Measurements from ENCODE around the gene PABPC4L.

PABPC4L gene

DNA sequence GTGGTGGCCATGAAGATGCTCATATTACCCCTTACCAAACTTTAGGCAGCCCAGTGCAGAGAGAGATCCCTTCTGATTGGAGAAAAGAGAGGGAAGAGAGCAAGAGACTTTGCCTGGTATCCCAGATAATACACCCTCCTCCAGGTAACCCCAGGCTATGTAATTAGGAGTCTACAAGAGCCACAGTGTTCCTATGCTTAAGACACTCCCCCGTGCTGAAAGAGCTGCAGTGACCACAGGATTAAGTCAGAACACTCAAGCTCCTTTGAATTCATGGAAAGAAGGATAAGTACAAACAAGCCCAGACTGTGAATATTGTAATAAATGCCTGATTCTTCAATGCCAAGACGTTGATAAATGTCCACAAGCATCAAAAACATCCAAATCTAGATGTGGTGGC, 41.4 kb downstream of the PABPC4L start:
- TF ChIP-seq, protein P1, sequence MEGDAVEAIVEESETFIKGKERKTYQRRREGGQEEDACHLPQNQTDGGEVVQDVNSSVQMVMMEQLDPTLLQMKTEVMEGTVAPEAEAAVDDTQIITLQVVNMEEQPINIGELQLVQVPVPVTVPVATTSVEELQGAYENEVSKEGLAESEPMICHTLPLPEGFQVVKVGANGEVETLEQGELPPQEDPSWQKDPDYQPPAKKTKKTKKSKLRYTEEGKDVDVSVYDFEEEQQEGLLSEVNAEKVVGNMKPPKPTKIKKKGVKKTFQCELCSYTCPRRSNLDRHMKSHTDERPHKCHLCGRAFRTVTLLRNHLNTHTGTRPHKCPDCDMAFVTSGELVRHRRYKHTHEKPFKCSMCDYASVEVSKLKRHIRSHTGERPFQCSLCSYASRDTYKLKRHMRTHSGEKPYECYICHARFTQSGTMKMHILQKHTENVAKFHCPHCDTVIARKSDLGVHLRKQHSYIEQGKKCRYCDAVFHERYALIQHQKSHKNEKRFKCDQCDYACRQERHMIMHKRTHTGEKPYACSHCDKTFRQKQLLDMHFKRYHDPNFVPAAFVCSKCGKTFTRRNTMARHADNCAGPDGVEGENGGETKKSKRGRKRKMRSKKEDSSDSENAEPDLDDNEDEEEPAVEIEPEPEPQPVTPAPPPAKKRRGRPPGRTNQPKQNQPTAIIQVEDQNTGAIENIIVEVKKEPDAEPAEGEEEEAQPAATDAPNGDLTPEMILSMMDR (IDR thresholded peaks at IDR 0.05; ENCODE audit: borderline replicate concordance, extremely low read depth, low read length, poor library complexity, severe bottlenecking): no peak
- no peak for TF ChIP-seq EZH2 (IDR thresholded peaks at IDR 0.05; ENCODE audit: borderline replicate concordance, low read depth, low read length, severe bottlenecking)
- H3K9ac ChIP-seq (ENCODE audit: low read depth, low read length): no peak overlapping the region
- no peak for DNase-seq
- H3K4me1 ChIP-seq (ENCODE audit: insufficient read depth, low read length): no peaks in the 10 kb centered on the region
- H3K27ac ChIP-seq (ENCODE audit: low read length): no peak overlapping the region
- ATAC-seq (ENCODE audit: insufficient read depth, low read depth): no peak
- H3K27me3 ChIP-seq (ENCODE audit: insufficient read depth, low read length, poor library complexity): no peaks in the 10 kb centered on the region
- H3K36me3 ChIP-seq (ENCODE audit: insufficient read depth, low read length): no peaks in the 10 kb centered on the region
- H3K79me2 ChIP-seq (ENCODE audit: insufficient read depth, low read length): no peaks in the 10 kb centered on the region
- no peak overlapping the region for H3K4me3 ChIP-seq (ENCODE audit: low read depth in 1 of 2, low read length in 2 of 2)
- H2AFZ ChIP-seq (ENCODE audit: low read depth, low read length): no peak overlapping the region
- H3K9me3 ChIP-seq (ENCODE audit: insufficient read depth, low read length, severe bottlenecking): no peaks in the 10 kb centered on the region
- no peak overlapping the region for H3K4me2 ChIP-seq (ENCODE audit: insufficient read depth, low read length)
- H4K20me1 ChIP-seq (ENCODE audit: insufficient read depth, low read length): no peaks in the 10 kb centered on the region

DNA sequence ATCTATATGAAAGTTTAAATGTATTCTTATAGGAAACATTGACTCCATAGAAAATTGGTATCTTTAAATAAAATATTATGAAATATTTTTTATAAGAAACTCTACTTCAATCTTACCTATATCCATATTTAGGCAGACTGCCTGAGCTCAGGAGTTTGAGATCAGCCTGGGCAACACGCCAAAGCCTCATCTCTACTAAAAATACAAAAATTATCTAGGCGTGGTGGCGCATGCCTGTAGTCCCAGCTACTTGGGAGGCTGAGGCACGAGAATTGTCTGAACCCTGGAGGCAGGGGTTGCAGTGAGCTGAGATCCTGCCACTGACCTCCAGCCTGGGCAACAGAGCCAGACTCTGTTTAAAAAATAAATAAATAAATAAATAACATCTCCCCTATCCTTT, 47.5 kb downstream of the PABPC4L start:
- Histone ChIP-seq H2AFZ (ENCODE audit: low read depth, low read length) (no peak overlapping the region), H3K4me2 (ENCODE audit: insufficient read depth, low read length) (no peak overlapping the region), H3K27me3 (ENCODE audit: insufficient read depth, low read length, poor library complexity) (no peaks in the 10 kb centered on the region), H3K9me3 (ENCODE audit: insufficient read depth, low read length, severe bottlenecking) (no peaks in the 10 kb centered on the region), H3K9ac (ENCODE audit: low read depth, low read length) (no peak overlapping the region), H3K36me3 (ENCODE audit: insufficient read depth, low read length) (no peaks in the 10 kb centered on the region), H4K20me1 (ENCODE audit: insufficient read depth, low read length) (no peaks in the 10 kb centered on the region), H3K27ac (ENCODE audit: low read length) (no peak overlapping the region), H3K4me1 (ENCODE audit: insufficient read depth, low read length) (no peaks in the 10 kb centered on the region), H3K79me2 (ENCODE audit: insufficient read depth, low read length) (no peaks in the 10 kb centered on the region), H3K4me3 (ENCODE audit: low read depth in 1 of 2, low read length in 2 of 2) (no peak overlapping the region)
- TF ChIP-seq, protein P1 (IDR thresholded peaks at IDR 0.05; ENCODE audit: borderline replicate concordance, extremely low read depth, low read length, poor library complexity, severe bottlenecking): no peak
- TF ChIP-seq EZH2 (IDR thresholded peaks at IDR 0.05; ENCODE audit: borderline replicate concordance, low read depth, low read length, severe bottlenecking): no peak
- DNase-seq: no peak
- no peak for ATAC-seq (ENCODE audit: insufficient read depth, low read depth)

DNA sequence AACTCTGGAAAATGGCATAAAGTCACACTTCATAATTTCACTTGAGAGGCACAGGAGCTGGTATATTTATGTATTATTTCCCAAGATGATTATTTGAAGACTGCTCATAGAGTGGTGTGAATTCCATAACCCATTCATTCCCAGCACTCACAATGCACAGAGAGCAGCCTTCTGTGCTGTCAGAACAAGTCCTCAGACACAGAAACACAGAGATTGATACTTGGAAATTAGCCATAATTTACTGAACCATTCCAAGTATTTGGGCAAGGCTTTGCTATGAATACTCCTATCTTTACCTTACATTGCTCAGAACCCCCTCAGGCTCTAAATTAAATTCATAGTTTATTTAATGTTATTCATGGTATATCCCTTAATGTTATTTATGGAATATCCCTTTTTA, 53.6 kb downstream of the PABPC4L start:
- H3K4me1 ChIP-seq (ENCODE audit: insufficient read depth, low read length): no peaks in the 10 kb centered on the region
- H3K36me3 ChIP-seq (ENCODE audit: insufficient read depth, low read length): no peaks in the 10 kb centered on the region; the same call in 1 of the 2 replicates
- H2AFZ ChIP-seq (ENCODE audit: low read depth, low read length): no peak overlapping the region
- no peak overlapping the region for H3K4me3 ChIP-seq (ENCODE audit: low read depth in 1 of 2, low read length in 2 of 2)
- H3K79me2 ChIP-seq (ENCODE audit: insufficient read depth, low read length): no peaks in the 10 kb centered on the region
- no peaks in the 10 kb centered on the region for H3K27me3 ChIP-seq (ENCODE audit: insufficient read depth, low read length, poor library complexity)
- H4K20me1 ChIP-seq (ENCODE audit: insufficient read depth, low read length): no peaks in the 10 kb centered on the region
- no peak for TF ChIP-seq EZH2 (IDR thresholded peaks at IDR 0.05; ENCODE audit: borderline replicate concordance, low read depth, low read length, severe bottlenecking)
- TF ChIP-seq, protein P1 (IDR thresholded peaks at IDR 0.05; ENCODE audit: borderline replicate concordance, extremely low read depth, low read length, poor library complexity, severe bottlenecking): no peak
- H3K9me3 ChIP-seq (ENCODE audit: insufficient read depth, low read length, severe bottlenecking): peaks cover 11% of the 10 kb centered on the region
- no peak overlapping the region for H3K27ac ChIP-seq (ENCODE audit: low read length)
- no peak for DNase-seq
- no peak overlapping the region for H3K9ac ChIP-seq (ENCODE audit: low read depth, low read length)
- no peak for ATAC-seq (ENCODE audit: insufficient read depth, low read depth)
- no peak overlapping the region for H3K4me2 ChIP-seq (ENCODE audit: insufficient read depth, low read length)
